HG03039 (cell line): Measurements from ENCODE around the gene GRPEL2.
"Not testable (repeated sequence)": the region's sequence is repeated elsewhere in the genome, so short reads cannot be mapped to it uniquely, and the experiment has no call there.

Experiments
- ATAC-seq: cut with Tn5 transposase; IDR thresholded peaks from one replicate; pipeline ENCODE4 v1.9.1; 2021; ENCODE audit warnings: mild to moderate bottlenecking, moderate library complexity; ENCODE audit not compliant: unreplicated experiment

Gene GRPEL2

GRCh38 chr5:149374801-149375200 is 29.5 kb downstream of the GRPEL2 start:
- no peak for ATAC-seq

GRCh38 chr5:149375434-149375833 is 30.1 kb downstream of the GRPEL2 start:
- no peak for ATAC-seq

- ATAC-seq: no peak
Measured at GRCh38 chr5:149376104-149376503, 30.8 kb downstream of the GRPEL2 start.

- ATAC-seq: no peak
Measured at GRCh38 chr5:149376711-149377447, 31.6 kb downstream of the GRPEL2 start.

GRCh38 chr5:149378241-149378820 is 33.0 kb downstream of the GRPEL2 start:
- ATAC-seq: no peak

- ATAC-seq: no peak
Measured at GRCh38 chr5:149379177-149379761, 34.0 kb downstream of the GRPEL2 start, which contains the start of gene IL17B. Gene IL17B (minus strand): TSS chr5:149379292. CDS start chr5:149379225, 67 bp downstream.

- ATAC-seq: no peak
Measured at GRCh38 chr5:149379818-149380374, 34.6 kb downstream of the GRPEL2 start.

GRCh38 chr5:149380466-149381121 is 35.3 kb downstream of the GRPEL2 start:
- no peak for ATAC-seq

GRCh38 chr5:149381261-149381985 is 36.1 kb downstream of the GRPEL2 start:
- ATAC-seq: no peak

- ATAC-seq: no peak
Measured at GRCh38 chr5:149381986-149382338, 36.7 kb downstream of the GRPEL2 start.

- ATAC-seq: no peak
Measured at GRCh38 chr5:149382517-149383220, 37.4 kb downstream of the GRPEL2 start.

GRCh38 chr5:149383399-149383798 is 38.1 kb downstream of the GRPEL2 start:
- no peak for ATAC-seq

GRCh38 chr5:149386166-149386565 is 40.9 kb downstream of the GRPEL2 start:
- ATAC-seq: no peak

- no peak for ATAC-seq
Measured at GRCh38 chr5:149387081-149387631, 41.9 kb downstream of the GRPEL2 start.

GRCh38 chr5:149387982-149388381 is 42.7 kb downstream of the GRPEL2 start:
- ATAC-seq: no peak

- ATAC-seq: no peak
Measured at GRCh38 chr5:149388498-149389190, 43.3 kb downstream of the GRPEL2 start.

GRCh38 chr5:149389552-149390495 is 44.5 kb downstream of the GRPEL2 start:
- ATAC-seq: no peak

- not testable (repeated sequence) for ATAC-seq
Measured at GRCh38 chr5:149391076-149391475, 45.8 kb downstream of the GRPEL2 start.
